H1 (cell line): Measurements from ENCODE around the gene SPOP. TPM values are rescaled to one million over a fixed set of nuclear protein-coding genes. Genes with fewer than 3 reads are reported as not detected.

Experiments used
- CTCF ChIA-PET: fragments of 300-600 bp; sonication (Branson Sonifier 250); formaldehyde crosslinking; loops from one replicate; lab custom pipeline; 2021; ENCODE audit not compliant: partially characterized antibody; lab: Charles Lee
- POLR2A ChIA-PET: fragments of 300-600 bp; sonication (Branson Sonifier 250); formaldehyde crosslinking; loops from one replicate; lab custom pipeline; 2021; ENCODE audit warnings: inconsistent platforms; ENCODE audit not compliant: partially characterized antibody; lab: Charles Lee
- DNase-seq, 2 experiments: peaks; one replicate each; pipeline versions ENCODE4 v3.0.0 to v3.0.0-alpha.2; 2010 to 2022; ENCODE audit warnings: low spot score in 2 of 2, low read depth in 1 of 2, mixed read lengths in 1 of 2
- FAIRE-seq: peaks from 2 replicates; lab custom pipeline; 2011; peaks lifted over from hg19 to GRCh38; lab: Jason Lieb, UNC
- H2AFZ ChIP-seq: 2 replicates; pipeline ENCODE4 v1.8.1; 2012; ENCODE audit warnings: low read length, inconsistent platforms
- H2AK5ac ChIP-seq: 2 replicates; pipeline ENCODE4 v1.6.1; 2013; ENCODE audit warnings: low read depth, low read length
- H2BK120ac ChIP-seq: replicated peaks from 2 replicates; pipeline ENCODE3; 2013; ENCODE audit warnings: low read depth, low read length, inconsistent platforms
- H2BK12ac ChIP-seq: 2 replicates; pipeline ENCODE4 v1.6.1; 2013; ENCODE audit warnings: low read depth, low read length
- H2BK15ac ChIP-seq: 2 replicates; pipeline ENCODE4 v1.6.1; 2013; ENCODE audit warnings: low read length
- H2BK20ac ChIP-seq: 2 replicates; pipeline ENCODE4 v1.6.1; 2013; ENCODE audit warnings: low read length
- H2BK5ac ChIP-seq: 2 replicates; pipeline ENCODE4 v1.6.1; 2013; ENCODE audit warnings: low read depth, low read length
- H3K14ac ChIP-seq: 2 replicates; pipeline ENCODE4 v1.6.1; 2013; ENCODE audit warnings: inconsistent platforms; ENCODE audit not compliant: insufficient read length
- H3K18ac ChIP-seq: 2 replicates; pipeline ENCODE4 v1.6.1; 2013; ENCODE audit warnings: low read length; ENCODE audit errors: extremely low read depth
- H3K23ac ChIP-seq: 2 replicates; pipeline ENCODE4 v1.6.1; 2013; ENCODE audit warnings: inconsistent platforms; ENCODE audit not compliant: insufficient read length
- H3K23me2 ChIP-seq: 2 replicates; pipeline ENCODE4 v1.6.1; 2013; ENCODE audit warnings: low read depth, low read length
- H3K27ac ChIP-seq: 2 replicates; pipeline ENCODE4 v1.6.1; 2011; ENCODE audit warnings: low read depth, low read length, inconsistent platforms
- H3K27me3 ChIP-seq, 4 experiments: replicated peaks in 1 of 4; 1 replicate in 1 of 4; 2 replicates in 3 of 4; pipeline versions ENCODE4 v1.6.1 to v1.8.1; 2011 to 2013; ENCODE audit warnings: low read length in 3 of 4, mild to moderate bottlenecking in 3 of 4, inconsistent platforms in 2 of 4, mixed read lengths in 2 of 4, moderate library complexity in 1 of 4; ENCODE audit not compliant: control insufficient read depth in 3 of 4, insufficient read depth in 3 of 4; ENCODE audit errors: extremely low read depth in 1 of 4
- H3K36me3 ChIP-seq, 4 experiments: 2 replicates each; pipeline versions ENCODE4 v1.6.1 to v1.8.1; 2011 to 2013; ENCODE audit warnings: mild to moderate bottlenecking in 4 of 4, low read length in 3 of 4, moderate library complexity in 2 of 4, control low read depth in 1 of 4, inconsistent platforms in 1 of 4; ENCODE audit not compliant: insufficient read depth in 4 of 4, control insufficient read depth in 2 of 4
- H3K4ac ChIP-seq: replicated peaks from 2 replicates; pipeline ENCODE3; 2013; ENCODE audit warnings: low read length, low read depth, mixed read lengths, inconsistent platforms; ENCODE audit not compliant: insufficient read length
- H3K4me1 ChIP-seq, 4 experiments: replicated peaks in 1 of 4; 1 replicate in 1 of 4; 2 replicates in 3 of 4; pipeline versions ENCODE4 v1.6.1 to v1.8.1; 2011 to 2013; ENCODE audit warnings: low read length in 3 of 4, inconsistent platforms in 2 of 4, mixed read lengths in 1 of 4; ENCODE audit not compliant: insufficient read depth in 4 of 4, control insufficient read depth in 3 of 4
- H3K4me2 ChIP-seq, 2 experiments: 2 replicates each; pipeline versions ENCODE4 v1.6.1 to v1.8.1; 2011 to 2013; ENCODE audit warnings: low read depth in 2 of 2, low read length in 2 of 2, control low read depth in 1 of 2, inconsistent platforms in 1 of 2, mild to moderate bottlenecking in 1 of 2; ENCODE audit not compliant: insufficient read depth in 1 of 2
- H3K4me3 ChIP-seq, 4 experiments: fragments of 200-600, 300-600 bp in 1 of 4; sonication (generic), shearing (Covaris generic), sonication (Bioruptor Twin) in 1 of 4; 2 replicates each; pipeline versions ENCODE4 v1.5.1 to v1.8.1; 2011 to 2016; ENCODE audit warnings: low read length in 4 of 4, low read depth in 3 of 4, control low read depth in 2 of 4, inconsistent platforms in 2 of 4, mild to moderate bottlenecking in 2 of 4, mixed read lengths in 1 of 4, moderate library complexity in 1 of 4; ENCODE audit not compliant: insufficient read depth in 2 of 4; ENCODE audit errors: extremely low read depth in 1 of 4
- H3K56ac ChIP-seq: replicated peaks from 2 replicates; pipeline ENCODE3; 2013; ENCODE audit warnings: low read depth, mild to moderate bottlenecking, mixed read lengths, low read length, inconsistent platforms; ENCODE audit not compliant: insufficient read length
- H3K79me1 ChIP-seq: 2 replicates; pipeline ENCODE4 v1.6.1; 2013; ENCODE audit warnings: low read depth, low read length, control low read depth
- H3K79me2 ChIP-seq, 2 experiments: 2 replicates each; pipeline versions ENCODE4 v1.6.1 to v1.8.1; 2012 to 2013; ENCODE audit warnings: low read length in 2 of 2, mild to moderate bottlenecking in 2 of 2, inconsistent platforms in 1 of 2; ENCODE audit not compliant: insufficient read depth in 2 of 2, control insufficient read depth in 1 of 2
- H3K9ac ChIP-seq, 4 experiments: replicated peaks in 1 of 4; 1 replicate in 1 of 4; 2 replicates in 3 of 4; pipeline versions ENCODE4 v1.6.1 to v1.8.1; 2011 to 2013; ENCODE audit warnings: low read depth in 3 of 4, low read length in 3 of 4, control low read depth in 2 of 4, mild to moderate bottlenecking in 2 of 4, moderate library complexity in 2 of 4, inconsistent platforms in 1 of 4; ENCODE audit errors: extremely low read depth in 1 of 4
- H3K9me3 ChIP-seq, 2 experiments: 2 replicates each; pipeline versions ENCODE4 v1.6.1 to v1.8.1; 2012 to 2013; ENCODE audit warnings: mild to moderate bottlenecking in 2 of 2, moderate library complexity in 2 of 2, control low read depth in 1 of 2, inconsistent platforms in 1 of 2, low read depth in 1 of 2, low read length in 1 of 2, mixed read lengths in 1 of 2; ENCODE audit not compliant: insufficient read depth in 2 of 2
- H4K20me1 ChIP-seq, 2 experiments: replicated peaks in 1 of 2; 2 replicates each; pipeline versions ENCODE3 to v1.8.1; 2011 to 2013; ENCODE audit warnings: inconsistent platforms in 2 of 2, low read length in 2 of 2, mild to moderate bottlenecking in 1 of 2; ENCODE audit not compliant: insufficient read depth in 2 of 2, control insufficient read depth in 1 of 2
- H4K5ac ChIP-seq: 2 replicates; pipeline ENCODE4 v1.6.1; 2013; ENCODE audit warnings: low read length, low read depth, mixed read lengths, inconsistent platforms; ENCODE audit not compliant: insufficient read length
- H4K8ac ChIP-seq: 2 replicates; pipeline ENCODE4 v1.8.0; 2013; ENCODE audit warnings: mild to moderate bottlenecking, moderate library complexity, low read length, inconsistent platforms; ENCODE audit not compliant: insufficient read depth; ENCODE audit errors: extremely low read depth
- H4K91ac ChIP-seq: replicated peaks from 2 replicates; pipeline ENCODE3; 2013; ENCODE audit warnings: low read length, mixed read lengths, inconsistent platforms; ENCODE audit not compliant: insufficient read length
- ATF2 ChIP-seq: IDR thresholded peaks from 2 replicates; pipeline ENCODE4 v1.6.1; 2012; ENCODE audit warnings: low read length, inconsistent platforms
- ATF3 ChIP-seq: IDR thresholded peaks from 2 replicates; pipeline ENCODE4 v1.6.1; 2011; ENCODE audit warnings: low read depth, mild to moderate bottlenecking, low read length; ENCODE audit not compliant: insufficient read depth
- CBX8 ChIP-seq: fragments of 300-800, 300-1000 bp; sonication (generic); IDR thresholded peaks from 2 replicates; pipeline ENCODE4 v1.7.1; 2016; ENCODE audit warnings: low read depth, low read length, borderline replicate concordance
- JUN ChIP-seq: IDR thresholded peaks from 2 replicates; pipeline ENCODE4 v1.6.1; 2011; ENCODE audit warnings: low read depth, mild to moderate bottlenecking, improper control_type of control experiment, low read length
- KDM5A ChIP-seq: fragments of 200-600 bp; IDR thresholded peaks from 2 replicates; pipeline ENCODE4 v1.7.1; 2012; ENCODE audit warnings: mild to moderate bottlenecking, low read length, inconsistent platforms, mixed read lengths
- MAFK ChIP-seq: IDR thresholded peaks from 2 replicates; pipeline ENCODE4 v1.6.1; 2012; ENCODE audit warnings: low read depth, mild to moderate bottlenecking, improper control_type of control experiment, low read length
- SP2 ChIP-seq: IDR thresholded peaks from 2 replicates; pipeline ENCODE4 v1.6.1; 2012; ENCODE audit warnings: mild to moderate bottlenecking, low read length, inconsistent platforms
- SRF ChIP-seq: IDR thresholded peaks from 2 replicates; pipeline ENCODE4 v1.6.1; 2011; ENCODE audit warnings: mild to moderate bottlenecking, low read depth, low read length, moderate library complexity
- TEAD4 ChIP-seq: IDR thresholded peaks from 2 replicates; pipeline ENCODE4 v1.6.1; 2012; ENCODE audit warnings: low read depth, low read length, inconsistent platforms, mixed read lengths
- WGBS, 2 experiments: shearing (Covaris generic) in 1 of 2; methylation state at CpG; one replicate each; pipeline versions ENCODE4 v1.1.6 to v1.1.7; 2013 to 2015; ENCODE audit warnings: low lambda C conversion rate in 2 of 2, mixed read lengths in 2 of 2, inconsistent platforms in 1 of 2, low coverage in 1 of 2, missing lambda C conversion rate in 1 of 2; ENCODE audit not compliant: insufficient replicate concordance in 2 of 2, insufficient coverage in 1 of 2, insufficient read length in 1 of 2; ENCODE audit errors: extremely low coverage in 1 of 2, missing lambda C conversion rate in 1 of 2; 5-methylcytosine and 5-hydroxymethylcytosine counted together
- polyA plus RNA-seq, 7 experiments: library from polyadenylated mRNA; depleted of rRNA in 3 of 7; stranded (reverse) in 5 of 7; unstranded in 2 of 7; fragments of >200 nt in 5 of 7; fragments of 200-250 nt in 2 of 7; gene quantifications; 1 replicate in 5 of 7; 2 replicates in 1 of 7; 4 replicates in 1 of 7; pipeline versions ENCODE4 v1.2.1 to v1.2.3, GENCODE V29; 2011 to 2013; ENCODE audit warnings: missing spikeins in 2 of 7, mixed read lengths in 2 of 7
- total RNA-seq: library from RNA; stranded (reverse); fragmentation: NEBNext Ultra II Directional; extraction: Animal tissue kit (Norgen Biotek cat#: 25700); gene quantifications from 2 replicates; pipeline ENCODE4 v1.2.1, GENCODE V29; 2021

SPOP gene
- total and polyA plus RNA-seq, 2 of the 8 experiments (the other 6 are each of a cell fraction or from before 2014, with no cell fraction given) = 13.3 to 25.6 TPM

- Histone ChIP-seq H3K4me1 (no peaks in the 10 kb centered on the region; a peak in 1 of 7 replicates), H2BK20ac (no peak overlapping the region), H2BK12ac (peak overlapping the region; percentile 50; the same call in 1 of the 2 replicates), H3K4me3 (peak overlapping the region; percentile 63 to 78 (median 68)), H2BK5ac (peak overlapping the region; percentile 83; the same call in 1 of the 2 replicates), H3K4me2 (peak overlapping the region; percentile 76 to 90), H3K9ac (peak overlapping the region; percentile 70 to 75 (median 74)), H3K4ac (peak overlapping the region; percentile 89), H3K23ac (no peak overlapping the region), H4K8ac (peak overlapping the region; percentile 77), H2BK120ac (no peak overlapping the region), H3K27me3 (peaks cover 0 to 2% (median 0%) of the 10 kb centered on the region in 4 experiments; a peak in 2 of 7 replicates), H4K20me1 (no peaks in the 10 kb centered on the region), H2AFZ (0 out of 2 replicates have a peak overlapping the region, but pooled peaks have one; percentile 38), H3K23me2 (peaks cover 5% of the 10 kb centered on the region; the same call in 1 of the 2 replicates), H3K56ac (peak overlapping the region; percentile 77), H4K5ac (peak overlapping the region; percentile 46), H4K91ac (no peak overlapping the region), H3K79me2 (peaks cover 6 to 45% of the 10 kb centered on the region in 2 experiments), H3K36me3 (no peaks in the 10 kb centered on the region; a peak in 1 of 8 replicates), H3K18ac (peak overlapping the region; percentile 88), H3K79me1 (peaks cover 4% of the 10 kb centered on the region), H3K9me3 (no peaks in the 10 kb centered on the region; a peak in 2 of 4 replicates), H3K14ac (no peak overlapping the region), H2AK5ac (no peak overlapping the region), H2BK15ac (no peak overlapping the region), H3K27ac (peak overlapping the region; percentile 69)
- CTCF ChIA-PET = interaction anchor here (0.6 to 1.6 kb wide), 6 partner anchors 14 to 426 kb away, joined by 3 to 8 read pairs (median 4); no protein-coding TSS in a partner anchor
- FAIRE-seq (no peak), DNase-seq (peak; percentile 88 to 98)
- 0% methylated on average over 28 of the region's 34 CpGs; no CpG with 5 or more reads in 1 of the 2 experiments for WGBS, 2 experiments
- POLR2A ChIA-PET = interaction anchor here (0.6 to 1.1 kb wide), 13 partner anchors 9 to 910 kb away, joined by 3 to 8 read pairs (median 4); partner anchors contain the start of gene FAM117A
- no peak for TF ChIP-seq SRF
- no peak for TF ChIP-seq KDM5A
- 0 out of 2 replicates have a peak, but pooled peaks have one; percentile 14 for TF ChIP-seq ATF3
- TF ChIP-seq MAFK = no peak
- no peak for TF ChIP-seq SP2
- no peak for TF ChIP-seq CBX8
- TF ChIP-seq ATF2 = no peak
- no peak for TF ChIP-seq TEAD4
- no peak for TF ChIP-seq JUN
Observed at GRCh38 chr17:49677134-49677932, 564 bp downstream of the SPOP start.
